ENCODE measurements around the gene LAMC2. TPM values are rescaled to one million over a fixed set of nuclear protein-coding genes. Genes with fewer than 3 reads are reported as not detected.

LAMC2 gene
- total RNA-seq, 1 donor = 3.3 TPM

GRCh38 chr1:183173828-183174227 lies 12.2 kb upstream of the LAMC2 start:
- no peak for TF ChIP-seq CTCF (IDR thresholded peaks at IDR 0.05; ENCODE audit: extremely low read depth, low read depth, low read length)
- Histone ChIP-seq H3K4me2 (ENCODE audit: insufficient read depth, low read length) (no peak overlapping the region), H2AFZ (ENCODE audit: low read length) (no peak overlapping the region), H3K9me3 (ENCODE audit: low read depth, low read length) (no peaks in the 10 kb centered on the region), H3K79me2 (ENCODE audit: insufficient read depth, low read length) (no peaks in the 10 kb centered on the region), H3K27ac (ENCODE audit: low read depth, low read length) (no peak overlapping the region), H3K27me3 (ENCODE audit: insufficient read depth, low read length) (no peaks in the 10 kb centered on the region), H3K4me1 (ENCODE audit: insufficient read depth, low read length) (no peaks in the 10 kb centered on the region), H4K20me1 (ENCODE audit: insufficient read depth, low read length) (no peaks in the 10 kb centered on the region), H3K4me3 (ENCODE audit: insufficient read depth, low read length) (no peak overlapping the region), H3K36me3 (ENCODE audit: insufficient read depth, low read length) (no peaks in the 10 kb centered on the region)
- DNase-seq (ENCODE audit: insufficient read length, low spot score, missing footprints) = no peak

- Histone ChIP-seq H2AFZ (ENCODE audit: low read length) (no peak overlapping the region), H3K9me3 (ENCODE audit: low read depth, low read length) (no peaks in the 10 kb centered on the region), H3K27ac (ENCODE audit: low read depth, low read length) (no peak overlapping the region), H4K20me1 (ENCODE audit: insufficient read depth, low read length) (no peaks in the 10 kb centered on the region), H3K79me2 (ENCODE audit: insufficient read depth, low read length) (no peaks in the 10 kb centered on the region), H3K4me3 (ENCODE audit: insufficient read depth, low read length) (no peak overlapping the region), H3K27me3 (ENCODE audit: insufficient read depth, low read length) (no peaks in the 10 kb centered on the region), H3K4me1 (ENCODE audit: insufficient read depth, low read length) (peaks cover 8% of the 10 kb centered on the region), H3K4me2 (ENCODE audit: insufficient read depth, low read length) (no peak overlapping the region), H3K36me3 (ENCODE audit: insufficient read depth, low read length) (no peaks in the 10 kb centered on the region)
- no peak for DNase-seq (ENCODE audit: insufficient read length, low spot score, missing footprints)
- no peak for TF ChIP-seq CTCF (IDR thresholded peaks at IDR 0.05; ENCODE audit: extremely low read depth, low read depth, low read length)
These were observed 10.4 kb upstream of the LAMC2 start for GRCh38 chr1:183175631-183176030.

GRCh38 chr1:183178545-183178944 lies 7.5 kb upstream of the LAMC2 start:
- Histone ChIP-seq H3K4me2 (ENCODE audit: insufficient read depth, low read length) (no peak overlapping the region), H3K4me3 (ENCODE audit: insufficient read depth, low read length) (no peak overlapping the region), H3K79me2 (ENCODE audit: insufficient read depth, low read length) (no peaks in the 10 kb centered on the region), H4K20me1 (ENCODE audit: insufficient read depth, low read length) (no peaks in the 10 kb centered on the region), H3K9me3 (ENCODE audit: low read depth, low read length) (no peaks in the 10 kb centered on the region), H3K27me3 (ENCODE audit: insufficient read depth, low read length) (no peaks in the 10 kb centered on the region), H3K27ac (ENCODE audit: low read depth, low read length) (no peak overlapping the region), H2AFZ (ENCODE audit: low read length) (no peak overlapping the region), H3K36me3 (ENCODE audit: insufficient read depth, low read length) (no peaks in the 10 kb centered on the region), H3K4me1 (ENCODE audit: insufficient read depth, low read length) (peaks cover 15% of the 10 kb centered on the region)
- no peak for DNase-seq (ENCODE audit: insufficient read length, low spot score, missing footprints)
- no peak for TF ChIP-seq CTCF (IDR thresholded peaks at IDR 0.05; ENCODE audit: extremely low read depth, low read depth, low read length)

GRCh38 chr1:183179033-183179432 lies 7.0 kb upstream of the LAMC2 start:
- Histone ChIP-seq H3K4me3 (ENCODE audit: insufficient read depth, low read length) (no peak overlapping the region), H3K79me2 (ENCODE audit: insufficient read depth, low read length) (no peaks in the 10 kb centered on the region), H3K9me3 (ENCODE audit: low read depth, low read length) (no peaks in the 10 kb centered on the region), H3K4me1 (ENCODE audit: insufficient read depth, low read length) (peaks cover 15% of the 10 kb centered on the region), H3K27ac (ENCODE audit: low read depth, low read length) (no peak overlapping the region), H3K4me2 (ENCODE audit: insufficient read depth, low read length) (no peak overlapping the region), H3K36me3 (ENCODE audit: insufficient read depth, low read length) (no peaks in the 10 kb centered on the region), H2AFZ (ENCODE audit: low read length) (no peak overlapping the region), H4K20me1 (ENCODE audit: insufficient read depth, low read length) (no peaks in the 10 kb centered on the region), H3K27me3 (ENCODE audit: insufficient read depth, low read length) (no peaks in the 10 kb centered on the region)
- DNase-seq (ENCODE audit: insufficient read length, low spot score, missing footprints) = no peak
- TF ChIP-seq CTCF (IDR thresholded peaks at IDR 0.05; ENCODE audit: extremely low read depth, low read depth, low read length) = no peak

All from osteoblast (primary cell).